ENCODE results near the gene EMX1.

The EMX1 gene

DNA sequence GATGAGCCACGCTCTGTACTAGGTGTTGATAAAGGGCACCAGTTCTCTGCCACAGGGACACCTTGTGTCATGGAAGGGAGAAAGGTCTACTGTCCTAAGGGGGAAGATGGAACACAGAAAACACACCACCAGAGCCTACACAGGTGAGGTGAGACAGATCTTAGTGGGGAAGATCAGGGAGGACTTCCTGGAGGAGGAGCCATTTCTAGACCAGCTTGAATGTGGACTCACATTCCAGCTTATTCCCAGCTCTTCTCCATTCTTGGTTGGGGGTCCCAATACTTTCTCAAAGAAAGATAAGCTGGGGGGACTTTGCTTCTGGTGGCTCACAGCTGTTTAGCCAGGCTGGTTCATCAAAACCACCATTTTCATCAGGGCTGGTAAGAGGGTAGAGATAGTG is 36.2 kb downstream of the EMX1 start:
- Histone ChIP-seq H3K27ac (no peak overlapping the region; the same call in 1 of the 2 replicates), H3K36me3 (no peaks in the 10 kb centered on the region; the same call in 1 of the 2 replicates), H3K9me3 (ENCODE audit: severe bottlenecking) (no peaks in the 10 kb centered on the region), H3K4me3 (ENCODE audit: low read depth, low read length) (no peak overlapping the region), H3K27me3 (ENCODE audit: insufficient read depth, low read depth, severe bottlenecking) (no peaks in the 10 kb centered on the region)
- DNase-seq = no peak
- TF ChIP-seq, protein P1, sequence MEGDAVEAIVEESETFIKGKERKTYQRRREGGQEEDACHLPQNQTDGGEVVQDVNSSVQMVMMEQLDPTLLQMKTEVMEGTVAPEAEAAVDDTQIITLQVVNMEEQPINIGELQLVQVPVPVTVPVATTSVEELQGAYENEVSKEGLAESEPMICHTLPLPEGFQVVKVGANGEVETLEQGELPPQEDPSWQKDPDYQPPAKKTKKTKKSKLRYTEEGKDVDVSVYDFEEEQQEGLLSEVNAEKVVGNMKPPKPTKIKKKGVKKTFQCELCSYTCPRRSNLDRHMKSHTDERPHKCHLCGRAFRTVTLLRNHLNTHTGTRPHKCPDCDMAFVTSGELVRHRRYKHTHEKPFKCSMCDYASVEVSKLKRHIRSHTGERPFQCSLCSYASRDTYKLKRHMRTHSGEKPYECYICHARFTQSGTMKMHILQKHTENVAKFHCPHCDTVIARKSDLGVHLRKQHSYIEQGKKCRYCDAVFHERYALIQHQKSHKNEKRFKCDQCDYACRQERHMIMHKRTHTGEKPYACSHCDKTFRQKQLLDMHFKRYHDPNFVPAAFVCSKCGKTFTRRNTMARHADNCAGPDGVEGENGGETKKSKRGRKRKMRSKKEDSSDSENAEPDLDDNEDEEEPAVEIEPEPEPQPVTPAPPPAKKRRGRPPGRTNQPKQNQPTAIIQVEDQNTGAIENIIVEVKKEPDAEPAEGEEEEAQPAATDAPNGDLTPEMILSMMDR (IDR thresholded peaks at IDR 0.05; ENCODE audit: low read depth, low read length) = no peak

DNA sequence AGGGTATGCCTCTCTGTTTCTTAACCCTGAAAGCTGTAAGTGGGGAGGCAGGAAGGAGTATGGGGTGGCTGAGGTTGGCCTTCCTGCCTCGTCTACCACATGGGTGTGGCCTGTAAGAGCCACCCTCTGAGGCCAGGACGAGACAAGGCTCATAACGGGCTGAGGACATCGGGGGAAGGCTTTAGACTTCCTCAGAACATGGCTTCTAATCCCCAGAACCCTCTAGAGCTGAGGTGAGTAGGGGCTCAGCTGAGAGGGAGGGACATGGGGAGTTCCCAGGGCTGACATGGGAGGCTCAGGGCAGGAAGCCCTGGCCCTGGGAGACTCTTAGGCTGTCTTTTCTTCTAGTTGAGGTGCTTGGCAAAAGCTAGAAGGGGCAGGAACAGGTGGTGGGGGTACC is 36.7 kb downstream of the EMX1 start:
- H3K9me3 ChIP-seq (ENCODE audit: severe bottlenecking) = no peaks in the 10 kb centered on the region
- H3K36me3 ChIP-seq = no peaks in the 10 kb centered on the region; the same call in 1 of the 2 replicates
- no peak overlapping the region for H3K4me3 ChIP-seq (ENCODE audit: low read depth, low read length)
- H3K27ac ChIP-seq = no peak overlapping the region; the same call in 1 of the 2 replicates
- TF ChIP-seq, protein P1 (IDR thresholded peaks at IDR 0.05; ENCODE audit: low read depth, low read length) = no peak
- no peak for DNase-seq
- no peaks in the 10 kb centered on the region for H3K27me3 ChIP-seq (ENCODE audit: insufficient read depth, low read depth, severe bottlenecking)

DNA sequence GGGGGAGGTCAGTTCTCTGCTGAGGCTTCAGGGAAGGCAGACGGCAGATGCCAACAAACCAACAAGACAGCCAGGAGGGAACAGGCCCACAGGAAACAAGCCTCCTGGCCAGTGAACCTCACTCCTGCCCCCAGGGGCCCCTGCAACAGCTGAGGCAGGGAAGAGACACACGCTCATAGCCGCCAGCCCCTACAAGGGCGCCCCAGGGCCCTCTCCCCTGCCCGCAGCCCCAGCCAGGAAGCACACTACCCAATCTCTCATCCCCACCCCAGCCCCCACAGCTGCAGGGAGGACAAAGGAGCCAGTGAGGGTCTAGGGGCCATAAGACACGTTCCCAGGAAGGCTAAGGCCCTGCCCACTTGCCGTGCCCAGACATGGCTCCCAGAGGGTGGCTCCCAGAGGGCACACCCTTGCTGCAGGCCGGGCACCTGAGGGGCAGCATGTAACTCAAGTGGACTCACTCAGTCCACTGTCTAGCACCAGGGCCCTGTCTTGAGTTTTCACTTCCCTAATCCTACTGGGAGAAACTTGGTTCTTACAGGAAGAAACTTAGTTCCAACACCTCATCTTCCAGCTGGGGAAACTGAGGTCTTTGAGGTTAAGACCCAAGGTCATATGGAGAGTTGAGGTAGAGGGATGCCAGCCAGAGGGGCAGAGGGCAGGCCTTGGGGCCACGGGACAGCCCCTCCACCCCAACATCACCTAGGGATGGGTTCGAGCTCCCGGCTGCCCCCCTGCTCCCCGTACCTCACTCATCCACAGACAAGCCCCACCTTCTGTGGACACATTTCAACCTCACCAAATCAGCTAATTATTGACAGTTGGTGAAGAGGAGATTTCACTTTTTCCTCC is 37.3 kb downstream of the EMX1 start:
- no peak for DNase-seq
- no peak overlapping the region; the same call in 1 of the 2 replicates for H3K27ac ChIP-seq
- TF ChIP-seq, protein P1 (IDR thresholded peaks at IDR 0.05; ENCODE audit: low read depth, low read length) = no peak
- H3K9me3 ChIP-seq (ENCODE audit: severe bottlenecking) = no peaks in the 10 kb centered on the region
- no peaks in the 10 kb centered on the region; the same call in 1 of the 2 replicates for H3K36me3 ChIP-seq
- H3K4me3 ChIP-seq (ENCODE audit: low read depth, low read length) = no peak overlapping the region
- H3K27me3 ChIP-seq (ENCODE audit: insufficient read depth, low read depth, severe bottlenecking) = no peaks in the 10 kb centered on the region

DNA sequence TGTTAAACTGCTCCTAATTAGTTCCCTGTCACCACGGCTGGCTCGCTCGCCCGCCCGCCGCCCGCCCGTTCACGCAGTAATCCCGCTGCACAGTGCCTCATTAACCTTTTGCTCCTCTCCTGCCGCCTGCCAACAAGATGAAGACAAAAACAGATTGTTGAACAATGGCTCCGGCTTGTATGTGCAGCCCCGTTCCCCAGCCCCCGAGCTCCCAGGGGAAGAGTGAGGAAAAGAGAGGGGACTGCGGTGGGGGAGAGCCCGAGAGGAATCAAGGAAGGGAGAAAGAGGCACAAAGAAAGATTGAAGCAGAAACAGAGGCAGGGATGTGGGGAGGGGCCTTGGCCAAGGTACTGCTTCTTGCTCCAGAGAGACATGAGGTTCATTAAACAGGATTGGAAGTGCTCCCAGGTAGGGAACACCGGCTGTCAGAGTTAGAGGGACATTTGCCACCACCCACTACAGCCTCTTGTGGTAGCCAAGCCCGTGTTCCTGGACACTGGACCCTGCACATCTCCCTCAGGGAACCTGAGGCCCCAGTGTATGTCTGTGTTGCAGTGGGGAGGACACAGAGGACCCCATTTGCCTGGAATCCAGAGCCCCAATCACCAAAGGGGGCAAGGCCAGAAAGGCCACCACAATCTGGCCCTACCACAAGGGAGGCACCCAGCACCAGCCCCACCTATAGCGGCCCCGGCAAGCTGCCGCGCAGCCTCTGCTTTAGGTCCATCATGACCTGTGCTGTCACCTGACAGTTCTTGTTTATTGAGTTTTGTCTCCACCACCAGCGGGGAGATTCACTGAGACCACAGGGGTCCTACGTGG is 38.1 kb downstream of the EMX1 start:
- Histone ChIP-seq H3K27ac (no peak overlapping the region), H3K9me3 (ENCODE audit: severe bottlenecking) (no peaks in the 10 kb centered on the region), H3K36me3 (no peaks in the 10 kb centered on the region; the same call in 1 of the 2 replicates), H3K27me3 (ENCODE audit: insufficient read depth, low read depth, severe bottlenecking) (no peaks in the 10 kb centered on the region), H3K4me3 (ENCODE audit: low read depth, low read length) (no peak overlapping the region)
- TF ChIP-seq, protein P1 (IDR thresholded peaks at IDR 0.05; ENCODE audit: low read depth, low read length) = no peak
- DNase-seq = no peak

DNA sequence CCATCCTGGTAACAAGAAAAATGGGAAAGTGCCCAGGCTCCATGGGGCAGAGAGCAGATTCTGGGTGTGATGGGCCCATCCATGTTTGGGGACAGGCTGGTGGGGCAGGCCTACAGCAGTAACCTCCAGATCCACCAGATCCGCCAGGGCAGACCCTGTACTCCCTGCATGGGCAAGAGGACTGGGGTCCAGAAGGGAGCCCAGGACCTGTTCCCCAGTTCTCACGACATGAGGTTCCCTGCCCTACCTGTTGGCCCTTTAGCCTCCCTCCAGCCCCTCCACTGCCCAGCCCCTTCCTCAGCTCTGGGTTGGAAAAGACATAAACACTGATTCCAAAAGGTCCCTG is 38.7 kb downstream of the EMX1 start:
- DNase-seq = no peak
- H3K4me3 ChIP-seq (ENCODE audit: low read depth, low read length) = no peak overlapping the region
- TF ChIP-seq, protein P1 (IDR thresholded peaks at IDR 0.05; ENCODE audit: low read depth, low read length) = no peak
- H3K36me3 ChIP-seq = no peaks in the 10 kb centered on the region; the same call in 1 of the 2 replicates
- H3K9me3 ChIP-seq (ENCODE audit: severe bottlenecking) = no peaks in the 10 kb centered on the region
- no peaks in the 10 kb centered on the region for H3K27me3 ChIP-seq (ENCODE audit: insufficient read depth, low read depth, severe bottlenecking)
- no peak overlapping the region for H3K27ac ChIP-seq
